GM12864 (cell line): ENCODE measurements around the gene SF3A1.

Experiments
- DNase-seq: peaks from one replicate; pipeline ENCODE4 v3.0.0-alpha.2; 2011; ENCODE audit warnings: low read depth
- H3K4me3 ChIP-seq: 2 replicates; pipeline ENCODE4 v1.5.1; 2011; ENCODE audit warnings: mild to moderate bottlenecking, low read depth, low read length, control low read depth
- TF ChIP-seq, protein P1 (sequence below): IDR thresholded peaks from 2 replicates; pipeline ENCODE4 v1.5.1; 2011; ENCODE audit warnings: low read depth, mild to moderate bottlenecking, moderate library complexity, low read length, control low read depth, inconsistent platforms; ENCODE audit errors: missing control alignments

The SF3A1 gene

DNA sequence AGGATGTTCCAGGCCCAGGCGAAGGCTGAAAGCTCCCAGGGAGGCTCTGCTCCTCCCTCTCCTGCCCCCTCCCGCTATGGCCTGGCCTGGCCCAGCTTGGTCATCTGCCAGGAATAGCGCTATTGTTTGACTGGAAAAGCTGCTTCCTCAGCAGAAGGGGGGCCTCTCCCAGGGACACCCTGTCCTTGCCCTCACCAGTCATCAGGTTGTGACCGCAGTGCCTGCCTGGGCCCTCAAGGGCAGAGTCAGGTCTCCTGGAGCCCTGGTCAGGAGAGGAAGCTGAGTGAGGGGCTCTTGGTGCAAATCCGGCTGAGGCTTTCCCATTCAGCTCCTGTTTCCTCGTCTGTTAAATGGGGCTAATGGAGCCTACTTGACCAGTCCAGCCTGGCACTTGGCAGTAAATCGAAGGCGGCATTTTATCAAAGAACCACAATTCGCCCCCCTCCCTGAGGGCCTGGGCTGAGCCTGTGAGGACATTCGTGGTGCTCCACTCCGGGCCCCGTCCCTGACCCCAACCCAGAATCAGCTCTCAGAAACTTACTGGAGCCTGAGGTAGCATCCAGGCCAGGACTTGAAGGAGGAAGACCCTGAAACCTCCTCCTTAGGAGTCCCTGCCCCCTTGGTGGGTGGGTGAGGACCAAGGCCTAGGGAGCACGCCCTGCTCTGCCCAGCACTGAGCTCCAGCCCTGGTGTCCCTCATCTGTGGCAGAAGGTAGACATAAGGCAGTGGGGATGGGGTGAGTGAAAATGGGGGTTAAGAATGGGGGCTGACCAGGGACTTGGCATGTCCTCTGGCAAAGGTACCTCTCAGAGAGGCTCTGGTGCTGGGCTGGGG, 65.4 kb downstream of the SF3A1 start:
- DNase-seq, result no peak
- TF ChIP-seq, protein P1, sequence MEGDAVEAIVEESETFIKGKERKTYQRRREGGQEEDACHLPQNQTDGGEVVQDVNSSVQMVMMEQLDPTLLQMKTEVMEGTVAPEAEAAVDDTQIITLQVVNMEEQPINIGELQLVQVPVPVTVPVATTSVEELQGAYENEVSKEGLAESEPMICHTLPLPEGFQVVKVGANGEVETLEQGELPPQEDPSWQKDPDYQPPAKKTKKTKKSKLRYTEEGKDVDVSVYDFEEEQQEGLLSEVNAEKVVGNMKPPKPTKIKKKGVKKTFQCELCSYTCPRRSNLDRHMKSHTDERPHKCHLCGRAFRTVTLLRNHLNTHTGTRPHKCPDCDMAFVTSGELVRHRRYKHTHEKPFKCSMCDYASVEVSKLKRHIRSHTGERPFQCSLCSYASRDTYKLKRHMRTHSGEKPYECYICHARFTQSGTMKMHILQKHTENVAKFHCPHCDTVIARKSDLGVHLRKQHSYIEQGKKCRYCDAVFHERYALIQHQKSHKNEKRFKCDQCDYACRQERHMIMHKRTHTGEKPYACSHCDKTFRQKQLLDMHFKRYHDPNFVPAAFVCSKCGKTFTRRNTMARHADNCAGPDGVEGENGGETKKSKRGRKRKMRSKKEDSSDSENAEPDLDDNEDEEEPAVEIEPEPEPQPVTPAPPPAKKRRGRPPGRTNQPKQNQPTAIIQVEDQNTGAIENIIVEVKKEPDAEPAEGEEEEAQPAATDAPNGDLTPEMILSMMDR, result no peak
- no peak overlapping the region for H3K4me3 ChIP-seq

DNA sequence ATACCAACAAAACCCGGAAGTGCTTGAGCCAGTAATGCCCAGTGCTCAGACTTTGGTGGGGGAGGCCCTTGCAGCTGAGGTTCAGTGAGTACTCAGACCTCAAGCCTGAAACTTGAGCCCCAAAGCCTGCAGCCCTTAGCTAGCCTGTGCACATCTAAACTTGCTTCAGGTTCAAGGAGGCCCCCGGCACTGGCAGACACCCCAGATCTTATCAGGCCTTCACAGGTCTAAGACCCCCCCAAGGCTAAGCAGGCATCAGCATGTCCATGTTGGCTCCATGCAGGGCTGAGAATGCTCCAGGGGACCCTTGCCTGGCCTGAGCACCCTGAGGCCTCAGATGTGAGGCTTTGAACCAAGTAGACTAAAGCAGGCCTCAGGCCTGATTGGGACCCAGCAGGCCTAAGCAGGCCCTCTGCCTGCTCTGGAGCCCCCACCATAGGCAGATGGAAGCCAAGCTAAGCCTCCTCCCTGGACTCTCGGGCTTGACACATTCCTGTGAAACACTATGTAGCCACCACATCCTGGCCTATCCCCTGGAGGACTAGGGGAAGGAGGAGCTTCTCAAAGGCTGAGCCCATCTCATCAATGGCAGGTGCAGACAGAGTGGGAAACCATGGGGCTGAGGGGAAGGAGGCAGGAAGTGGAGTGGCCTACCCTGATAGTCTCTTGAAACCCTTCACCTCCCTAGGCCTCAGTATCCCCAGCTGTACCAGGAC, 66.2 kb downstream of the SF3A1 start:
- TF ChIP-seq, protein P1, result no peak
- no peak overlapping the region for H3K4me3 ChIP-seq
- DNase-seq, result no peak

DNA sequence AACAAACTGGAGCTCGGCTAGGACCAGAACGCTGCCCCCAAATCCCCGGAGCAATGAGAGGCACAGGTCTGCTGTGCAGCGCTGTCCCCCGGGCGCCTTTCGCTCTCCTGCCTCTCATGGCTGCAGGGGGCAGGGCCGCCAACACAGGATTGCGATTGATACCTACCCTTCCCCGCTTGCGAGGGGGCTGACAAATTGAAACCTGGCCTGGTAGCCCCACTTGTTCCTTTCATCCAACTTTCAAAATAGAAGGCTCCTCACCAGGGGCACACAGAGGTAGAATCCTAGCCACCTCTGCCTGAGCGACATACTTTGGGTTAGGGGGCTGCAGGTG, 66.7 kb downstream of the SF3A1 start:
- no peak for DNase-seq
- TF ChIP-seq, protein P1, result no peak
- H3K4me3 ChIP-seq, result peak overlapping the region; percentile 32

DNA sequence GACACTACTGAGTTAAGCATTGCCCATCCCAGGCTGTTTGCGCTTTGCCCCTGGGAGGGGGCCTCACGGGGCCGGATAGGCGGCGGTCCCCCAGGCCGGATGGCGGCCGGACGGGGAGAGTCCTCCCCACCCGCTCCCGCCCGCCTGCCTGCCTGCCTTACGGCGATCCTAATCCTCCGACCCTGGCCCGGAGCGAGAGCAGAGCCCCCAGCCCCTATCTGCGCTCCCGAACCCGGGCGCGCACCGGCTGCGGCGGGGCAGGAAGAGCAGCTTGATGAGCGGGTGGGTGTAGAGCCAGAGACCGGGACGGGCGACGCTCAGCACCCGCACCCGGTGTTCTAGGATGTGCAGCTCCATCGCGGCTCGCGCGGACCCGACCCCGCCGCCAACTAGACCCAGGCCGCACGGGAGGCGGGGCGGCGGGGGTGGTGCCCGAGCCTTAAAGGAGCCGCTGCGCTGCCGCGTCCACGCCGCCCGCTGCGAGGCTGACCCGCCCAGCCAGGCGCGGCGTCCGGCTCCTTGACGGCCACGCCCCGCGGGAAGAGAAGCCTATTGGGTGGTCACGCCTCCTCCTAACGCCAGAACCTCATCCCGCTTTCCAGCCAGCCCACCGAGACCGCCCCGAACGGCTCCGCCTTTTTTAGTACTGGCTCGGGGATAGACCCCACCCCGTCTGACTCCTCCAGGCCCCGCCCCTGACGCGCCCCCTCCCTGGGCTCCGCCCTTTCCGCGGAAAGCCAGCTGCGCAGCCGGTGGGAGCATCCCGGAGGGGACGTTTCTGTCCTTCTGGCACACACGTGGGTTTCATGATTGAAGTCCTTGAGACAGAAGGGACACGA, 67.3 kb downstream of the SF3A1 start, which contains the start of gene CASTOR1:
CASTOR1 (minus strand) TSS at position 365 of the 839 bp plus-strand sequence; CDS start at position 357, 8 bp downstream.
- DNase-seq, result peak; percentile 70
- TF ChIP-seq, protein P1, result no peak
- peak within 1 kb of the TSS; percentile 65 for H3K4me3 ChIP-seq

DNA sequence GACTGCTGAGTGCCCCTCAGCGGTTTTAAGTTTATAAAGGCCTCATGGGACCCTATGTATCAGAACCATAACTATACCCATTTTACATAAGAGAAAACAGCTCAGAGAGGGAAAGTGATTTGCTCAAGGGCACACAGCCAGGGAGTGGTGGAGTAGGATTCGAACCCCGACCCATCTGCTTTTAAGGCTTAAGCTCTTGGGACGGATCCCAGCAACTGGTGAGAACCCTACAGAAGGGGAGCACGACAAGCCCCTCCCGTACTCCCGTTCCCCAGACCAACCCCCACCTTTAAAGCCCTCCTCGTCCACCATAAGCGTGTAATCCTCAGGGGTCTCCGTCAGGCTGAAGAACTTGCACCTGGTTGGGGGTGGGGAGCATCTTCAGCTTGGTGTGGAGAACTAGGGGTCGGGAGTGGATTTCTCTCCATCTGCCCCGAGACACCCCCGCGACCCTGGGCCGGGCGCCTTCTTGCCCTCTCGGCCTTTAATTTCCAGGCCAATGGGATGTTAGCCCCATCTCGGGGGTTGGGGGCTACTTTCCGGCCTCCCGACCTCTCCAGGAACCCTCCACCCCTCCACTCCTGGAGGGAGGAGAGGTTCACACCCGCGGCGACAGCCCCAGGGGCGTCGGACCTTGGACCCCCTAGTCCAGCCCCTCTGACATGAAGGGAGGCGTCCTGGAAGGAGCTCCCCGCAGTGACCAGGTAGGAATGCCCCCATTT, 68.1 kb downstream of the SF3A1 start:
- peak overlapping the region; percentile 65 for H3K4me3 ChIP-seq
- TF ChIP-seq, protein P1, result no peak
- no peak for DNase-seq
